H1 (cell line): ENCODE results near the gene NDUFA13. TPM values are rescaled to one million over a fixed set of nuclear protein-coding genes. Genes with fewer than 3 reads are reported as not detected.

Experiments
- RBBP5 ChIP-seq: IDR thresholded peaks from 2 replicates; pipeline ENCODE4 v1.7.1; 2012; ENCODE audit warnings: low read depth, mild to moderate bottlenecking, inconsistent platforms, low read length, moderate library complexity, borderline replicate concordance
- polyA plus RNA-seq, 7 experiments: library from polyadenylated mRNA; depleted of rRNA in 3 of 7; stranded (reverse) in 5 of 7; unstranded in 2 of 7; fragments of >200 nt in 5 of 7; fragments of 200-250 nt in 2 of 7; gene quantifications; 1 replicate in 5 of 7; 2 replicates in 1 of 7; 4 replicates in 1 of 7; pipeline versions ENCODE4 v1.2.1 to v1.2.3, GENCODE V29; 2011 to 2013; ENCODE audit warnings: missing spikeins in 2 of 7, mixed read lengths in 2 of 7
- total RNA-seq: library from RNA; stranded (reverse); fragmentation: NEBNext Ultra II Directional; extraction: Animal tissue kit (Norgen Biotek cat#: 25700); gene quantifications from 2 replicates; pipeline ENCODE4 v1.2.1, GENCODE V29; 2021

Gene NDUFA13
- total and polyA plus RNA-seq, 2 of the 8 experiments (the other 6 are each of a cell fraction or from before 2014, with no cell fraction given): 413 to 1,105 TPM

DNA sequence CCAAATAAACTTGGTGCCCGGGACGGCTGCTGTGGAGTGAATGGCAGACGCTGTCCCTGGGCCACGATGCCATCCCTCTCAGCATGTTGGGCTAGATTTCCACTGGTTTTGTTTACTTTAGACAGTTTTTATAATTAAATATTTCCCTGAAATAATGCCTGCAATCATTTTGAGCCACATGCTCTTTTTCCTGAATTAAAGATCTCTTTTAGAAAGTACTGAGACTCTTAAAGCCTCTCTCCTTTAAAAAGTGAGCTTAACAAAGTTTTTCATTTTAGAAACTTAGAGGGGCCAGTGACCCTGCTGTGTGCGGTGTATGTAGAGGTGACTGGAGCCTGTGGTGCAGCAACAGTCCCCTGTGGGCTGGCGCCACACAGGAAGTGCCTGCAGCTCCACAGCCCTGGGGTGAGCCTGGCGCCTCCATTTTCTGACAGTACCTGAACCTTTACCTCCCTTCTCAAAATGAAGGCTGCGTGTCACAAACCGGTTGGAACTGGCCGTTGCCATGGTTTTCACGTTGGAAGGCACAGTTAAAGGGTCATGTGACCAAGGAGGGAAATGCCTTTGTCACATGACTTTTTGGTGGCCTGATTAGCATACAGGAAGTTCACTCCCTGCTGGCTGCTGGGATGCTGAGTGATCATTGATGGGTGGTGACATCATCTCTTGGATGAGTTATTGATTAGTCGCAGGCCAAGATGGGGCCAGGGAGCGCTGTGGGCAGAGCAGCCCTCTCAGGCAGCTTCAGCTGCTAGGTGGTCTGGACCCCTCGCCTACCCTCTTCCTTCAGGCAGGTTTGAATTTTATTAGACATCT is 26.9 kb upstream of the NDUFA13 start (continued):
- no peak for TF ChIP-seq RBBP5
- TF ChIP-seq, all 59 proteins: peak for 21
